ENCODE data around the gene TJP1. TPM values are rescaled to one million over a fixed set of nuclear protein-coding genes. Genes with fewer than 3 reads are reported as not detected.

Gene TJP1
- total and polyA plus RNA-seq, 9 of the 15 experiments (the other 6 are each of a cell fraction or from before 2014, with no cell fraction given): 9.1 to 39.3 (median 28.0) TPM

DNA sequence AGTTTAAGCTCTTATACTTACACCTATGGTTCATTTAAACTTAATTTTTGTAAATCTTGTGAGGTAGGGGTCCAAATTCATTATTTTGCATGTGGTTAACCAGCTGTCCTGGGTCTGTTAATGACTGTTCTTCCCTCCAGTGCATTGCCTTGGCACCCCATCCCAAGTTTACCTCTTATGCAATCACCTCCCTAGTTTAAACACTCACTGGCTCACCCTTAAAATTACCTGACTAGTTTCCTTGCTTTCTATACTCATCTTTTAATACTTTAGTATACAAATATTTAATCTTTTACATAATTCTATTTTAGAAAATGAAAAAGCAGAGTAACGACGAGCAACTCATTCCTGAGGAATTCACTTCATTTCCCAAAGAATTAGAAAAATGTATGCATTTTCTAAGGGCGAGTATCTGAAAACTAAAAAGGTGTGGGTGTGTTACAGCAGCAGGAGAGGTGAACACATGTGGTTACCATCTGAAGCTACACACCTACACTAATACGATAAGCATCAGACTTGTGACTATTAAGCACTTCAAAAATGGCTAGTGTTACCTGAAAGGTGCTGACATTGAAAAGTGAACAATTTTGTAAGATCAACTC lies 33.7 kb downstream of the TJP1 start:
- POLR2A ChIA-PET: no interaction called here
- CTCF ChIA-PET (ENCODE audit: low intra/inter-chr PET ratio): no interaction called here
- WGBS (ENCODE audit: insufficient coverage, low coverage, missing lambda C conversion rate): 94% methylated on average over 4 of the region's 4 CpGs
- TF ChIP-seq, protein P1, sequence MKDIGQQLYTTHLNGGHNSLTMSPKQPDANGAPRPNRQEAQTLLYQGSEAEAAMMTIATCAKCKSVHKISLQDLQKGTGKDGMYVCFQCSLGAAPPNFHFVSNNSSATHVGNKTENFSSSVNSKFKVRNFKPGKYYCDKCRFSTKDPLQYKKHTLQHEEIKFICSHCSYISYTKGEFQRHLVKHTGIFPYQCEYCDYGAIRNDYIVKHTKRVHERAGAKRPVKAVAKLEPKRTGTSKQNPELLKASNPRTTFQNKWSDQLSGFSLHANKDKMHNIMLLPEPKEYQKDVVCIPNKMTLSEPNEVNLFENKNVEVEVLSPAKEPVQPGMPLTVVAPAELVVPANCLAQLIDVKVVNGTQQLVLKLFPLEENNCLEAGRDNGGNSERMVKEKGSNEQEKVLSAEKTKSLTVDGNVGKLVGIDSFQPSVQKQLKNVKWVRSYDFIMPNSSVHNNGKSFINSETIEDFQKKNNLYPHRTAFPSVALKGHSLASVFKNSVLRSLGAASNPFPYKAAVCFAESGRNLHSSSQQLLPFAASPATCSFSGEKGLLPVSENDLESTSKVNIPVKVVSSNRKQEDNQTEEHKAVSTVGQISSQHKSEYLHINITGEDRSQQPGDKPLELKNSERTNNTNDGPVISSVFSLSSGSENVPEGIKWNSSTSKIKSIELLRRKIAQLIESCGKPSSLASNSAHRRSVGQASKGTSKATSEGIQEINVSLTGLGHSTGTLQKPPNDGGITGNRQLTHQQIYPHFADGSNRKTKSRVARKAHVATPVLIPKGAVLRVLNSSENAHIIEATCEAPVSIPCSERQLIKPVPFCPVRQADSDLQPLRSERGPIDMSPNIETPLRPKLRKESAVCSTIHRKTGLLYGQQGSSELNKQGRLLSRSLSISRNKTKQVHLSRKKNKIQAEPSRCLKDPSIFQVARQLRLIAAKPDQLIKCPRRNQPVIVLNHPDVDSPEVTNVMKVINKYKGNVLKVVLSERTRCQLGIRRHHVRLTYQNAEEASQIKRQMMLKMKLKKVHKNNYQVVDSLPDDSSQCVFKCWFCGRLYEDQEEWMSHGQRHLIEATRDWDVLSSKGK (CRISPR knock-in tag; IDR thresholded peaks at IDR 0.05): no peak
- TF ChIP-seq, protein P2, sequence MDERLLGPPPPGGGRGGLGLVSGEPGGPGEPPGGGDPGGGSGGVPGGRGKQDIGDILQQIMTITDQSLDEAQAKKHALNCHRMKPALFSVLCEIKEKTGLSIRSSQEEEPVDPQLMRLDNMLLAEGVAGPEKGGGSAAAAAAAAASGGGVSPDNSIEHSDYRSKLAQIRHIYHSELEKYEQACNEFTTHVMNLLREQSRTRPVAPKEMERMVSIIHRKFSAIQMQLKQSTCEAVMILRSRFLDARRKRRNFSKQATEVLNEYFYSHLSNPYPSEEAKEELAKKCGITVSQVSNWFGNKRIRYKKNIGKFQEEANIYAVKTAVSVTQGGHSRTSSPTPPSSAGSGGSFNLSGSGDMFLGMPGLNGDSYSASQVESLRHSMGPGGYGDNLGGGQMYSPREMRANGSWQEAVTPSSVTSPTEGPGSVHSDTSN (CRISPR knock-in tag; IDR thresholded peaks at IDR 0.05; ENCODE audit: low read depth): no peak
- TF ChIP-seq, protein P2 (tag; conservative IDR thresholded peaks at IDR 0.05; ENCODE audit: low read depth): no peak
- no peak for TF ChIP-seq EWSR1 (IDR thresholded peaks at IDR 0.05; ENCODE audit: borderline replicate concordance, low read depth, partially characterized antibody)
- TF ChIP-seq RFX1 (IDR thresholded peaks at IDR 0.05): no peak
- TF ChIP-seq GTF2B (IDR thresholded peaks at IDR 0.05; ENCODE audit: extremely low read depth, insufficient read length): no peak
- TF ChIP-seq ZNF699 (CRISPR knock-in tag; IDR thresholded peaks at IDR 0.05; ENCODE audit: insufficient replicate concordance): no peak
- TF ChIP-seq MTA2 (IDR thresholded peaks at IDR 0.05; ENCODE audit: low read depth): no peak
- no peak for TF ChIP-seq ZHX1 (conservative IDR thresholded peaks at IDR 0.05; ENCODE audit: low read length)
- TF ChIP-seq BRCA1 (IDR thresholded peaks at IDR 0.05): no peak
- no peak for TF ChIP-seq BRCA1 (CRISPR knock-in tag; IDR thresholded peaks at IDR 0.05)
- TF ChIP-seq HSF4 (CRISPR knock-in tag; IDR thresholded peaks at IDR 0.05; ENCODE audit: borderline replicate concordance): no peak

More for the DNA sequence above, 33.7 kb downstream of the TJP1 start:
- no peaks in the 10 kb centered on the region for H3K9me3 ChIP-seq (replicated peaks; ENCODE audit: control insufficient read depth, insufficient read depth, low read depth, low read length)
- no peaks in the 10 kb centered on the region for H4K20me1 ChIP-seq (replicated peaks; ENCODE audit: control insufficient read depth, insufficient read depth, low read length)
- no peak overlapping the region for H3K4me2 ChIP-seq (ENCODE audit: insufficient read depth, low read length)
- intact Hi-C loops (cut with micrococcal nuclease) (no loop called here), in situ Hi-C loops (cut with MboI) (no loop called here)
- BruUV-seq (replicated peaks): no TSS peak
- DNase-seq (ENCODE audit: extremely low read depth in 1 of 4, low spot score in 3 of 4) (no peak), ATAC-seq (no peak), FAIRE-seq (no peak)
- no peaks in the 10 kb centered on the region for H3K9me1 ChIP-seq (ENCODE audit: control insufficient read depth, insufficient read depth, low read length)
- H3K36me3 ChIP-seq (ENCODE audit: control insufficient read depth, insufficient read depth, low read length): peaks cover 3% of the 10 kb centered on the region; the same call in 2 of the 3 replicates
- no peak overlapping the region for H2AFZ ChIP-seq (ENCODE audit: low read depth, low read length)
- H3K79me2 ChIP-seq (ENCODE audit: control insufficient read depth, insufficient read depth, low read length): no peaks in the 10 kb centered on the region
- H3K4me3 ChIP-seq: no peak overlapping the region
- H3K9ac ChIP-seq (ENCODE audit: insufficient read depth in 1 of 2, low read depth in 2 of 2, low read length in 2 of 2): no peak overlapping the region
- H3K27ac ChIP-seq (ENCODE audit: extremely low read depth, low read depth, low read length): no peak overlapping the region
- H3K4me1 ChIP-seq (replicated peaks in 1 of 2; ENCODE audit: control insufficient read depth in 2 of 2, insufficient read depth in 2 of 2, low read length in 2 of 2): no peaks in the 10 kb centered on the region
- no peaks in the 10 kb centered on the region for H3K27me3 ChIP-seq (ENCODE audit: control insufficient read depth in 2 of 2, insufficient read depth in 2 of 2, low read length in 2 of 2)
